HEK293T (cell line): ENCODE measurements around the gene LUC7L.
"Not testable (repeated sequence)": the region's sequence is repeated elsewhere in the genome, so short reads cannot be mapped to it uniquely, and the experiment has no call there.

Experiments used
- ARNT ChIP-seq: fragments of 450-650 bp; IDR thresholded peaks from 2 replicates; pipeline ENCODE4 v1.6.1; 2017; ENCODE audit warnings: mild to moderate bottlenecking
- FOXM1 ChIP-seq: fragments of 450-650 bp; IDR thresholded peaks from 2 replicates; pipeline ENCODE4 v1.6.1; 2017; ENCODE audit warnings: mild to moderate bottlenecking, borderline replicate concordance
- LEF1 ChIP-seq: fragments of 450-650 bp; IDR thresholded peaks from 2 replicates; pipeline ENCODE4 v1.6.1; 2017; ENCODE audit warnings: mild to moderate bottlenecking, borderline replicate concordance

GRCh38 chr16:211631-212180 lies 17.5 kb downstream of the LUC7L start:
- TF ChIP-seq FOXM1, ARNT, LEF1: not testable (repeated sequence)
